Mucosa of descending colon (tissue), 3 donors: Measurements from ENCODE around the gene TSPAN17. TPM values are rescaled to one million over a fixed set of nuclear protein-coding genes. Genes with fewer than 3 reads are reported as not detected.

Experiments
- ATAC-seq: fragments of 200-7000 bp; cut with Tn5 transposase; one replicate; pipeline ENCODE4 v1.9.1; 2020; ENCODE audit warnings: mild to moderate bottlenecking, moderate library complexity
- DNase-seq, 3 donors: peaks; one replicate each; pipeline ENCODE4 v3.0.0-alpha.2; 2020
- H3K36me3 ChIP-seq: fragments of 200-600 bp; one replicate; pipeline ENCODE4 v1.8.0; 2021; ENCODE audit warnings: low read depth, mild to moderate bottlenecking
- H3K4me1 ChIP-seq: fragments of 200-600 bp; one replicate; pipeline ENCODE4 v1.8.0; 2021; ENCODE audit warnings: low read depth, mild to moderate bottlenecking
- H3K4me3 ChIP-seq: fragments of 200-600 bp; one replicate; pipeline ENCODE4 v1.8.0; 2021; ENCODE audit warnings: mild to moderate bottlenecking
- H3K9me3 ChIP-seq: fragments of 200-600 bp; one replicate; pipeline ENCODE4 v1.8.0; 2021; ENCODE audit warnings: mild to moderate bottlenecking
- CTCF ChIP-seq: fragments of 200-600 bp; IDR thresholded peaks from one replicate; pipeline ENCODE4 v1.8.0; 2022; ENCODE audit warnings: antibody characterized with exemption, mild to moderate bottlenecking
- intact Hi-C, 2 donors: fragments of 100-400 bp; cut with DNase I in 1 of 2; cut with micrococcal nuclease in 1 of 2; formaldehyde crosslinking; loops; one replicate each; pipeline versions ENCODE4 v1.11.0 to v1.11.1; 2022; cut with DNase I, micrococcal nuclease
- total RNA-seq, 3 donors: library from RNA; stranded (reverse); fragmentation: NEBNext Ultra II Directional in 2 of 3; extraction: Animal tissue kit (Norgen Biotek cat#: 25700) in 2 of 3; gene quantifications; one replicate each; pipeline versions ENCODE4 v1.2.1 to v1.2.4, GENCODE V29; 2021 to 2023
- donor health status: DM: no; HTN: no; CAD: no; lungs with moderate emphysema.
- donor health status: DM: no; HTN: no; CAD: no.
- donor health status: DM: no; HTN: yes; CAD: no.

TSPAN17 gene
- total RNA-seq, 3 donors from 2014 or later: 25.7 to 36.3 (median 31.9) TPM

GRCh38 chr5:176674799-176675198, 27.5 kb downstream of the TSPAN17 start:
- H3K36me3 ChIP-seq: no peaks in the 10 kb centered on the region
- no peak for TF ChIP-seq CTCF
- no peak for DNase-seq
- H3K4me3 ChIP-seq: no peak overlapping the region
- ATAC-seq: no peak
- H3K9me3 ChIP-seq: no peaks in the 10 kb centered on the region
- H3K4me1 ChIP-seq: no peaks in the 10 kb centered on the region
- intact Hi-C loops: no loop called here

- no peak for TF ChIP-seq CTCF
- Histone ChIP-seq H3K4me3 (no peak overlapping the region), H3K4me1 (no peaks in the 10 kb centered on the region), H3K9me3 (no peaks in the 10 kb centered on the region), H3K36me3 (no peaks in the 10 kb centered on the region)
- intact Hi-C loops: no loop called here
- ATAC-seq: peak; percentile 41
- no peak for DNase-seq
Observed at GRCh38 chr5:176675676-176676360, 28.5 kb downstream of the TSPAN17 start.

- Histone ChIP-seq H3K9me3 (no peaks in the 10 kb centered on the region), H3K4me3 (no peak overlapping the region), H3K4me1 (no peaks in the 10 kb centered on the region), H3K36me3 (no peaks in the 10 kb centered on the region)
- DNase-seq (no peak), ATAC-seq (no peak)
- intact Hi-C loops: no loop called here
- no peak for TF ChIP-seq CTCF
Observed at GRCh38 chr5:176676361-176676824, 29.1 kb downstream of the TSPAN17 start.

- intact Hi-C loops: no loop called here
- Histone ChIP-seq H3K4me3 (no peak overlapping the region), H3K36me3 (no peaks in the 10 kb centered on the region), H3K4me1 (no peaks in the 10 kb centered on the region), H3K9me3 (no peaks in the 10 kb centered on the region)
- no peak for TF ChIP-seq CTCF
- ATAC-seq (no peak), DNase-seq (no peak)
Observed at GRCh38 chr5:176677209-176677939, 30.1 kb downstream of the TSPAN17 start.

GRCh38 chr5:176678584-176678983, 31.3 kb downstream of the TSPAN17 start:
- no peak for DNase-seq
- H3K4me3 ChIP-seq: no peak overlapping the region
- ATAC-seq: no peak
- H3K9me3 ChIP-seq: no peaks in the 10 kb centered on the region
- no peaks in the 10 kb centered on the region for H3K4me1 ChIP-seq
- intact Hi-C loops: no loop called here
- TF ChIP-seq CTCF: no peak
- no peaks in the 10 kb centered on the region for H3K36me3 ChIP-seq
